Germinal center (tissue), 1 donor: Measurements from ENCODE around the gene PTTG1IP.

Experiments used
- DNase-seq: peaks from one replicate; pipeline ENCODE4 v3.0.0; 2012; ENCODE audit warnings: mixed read lengths, low spot score

PTTG1IP gene

DNA sequence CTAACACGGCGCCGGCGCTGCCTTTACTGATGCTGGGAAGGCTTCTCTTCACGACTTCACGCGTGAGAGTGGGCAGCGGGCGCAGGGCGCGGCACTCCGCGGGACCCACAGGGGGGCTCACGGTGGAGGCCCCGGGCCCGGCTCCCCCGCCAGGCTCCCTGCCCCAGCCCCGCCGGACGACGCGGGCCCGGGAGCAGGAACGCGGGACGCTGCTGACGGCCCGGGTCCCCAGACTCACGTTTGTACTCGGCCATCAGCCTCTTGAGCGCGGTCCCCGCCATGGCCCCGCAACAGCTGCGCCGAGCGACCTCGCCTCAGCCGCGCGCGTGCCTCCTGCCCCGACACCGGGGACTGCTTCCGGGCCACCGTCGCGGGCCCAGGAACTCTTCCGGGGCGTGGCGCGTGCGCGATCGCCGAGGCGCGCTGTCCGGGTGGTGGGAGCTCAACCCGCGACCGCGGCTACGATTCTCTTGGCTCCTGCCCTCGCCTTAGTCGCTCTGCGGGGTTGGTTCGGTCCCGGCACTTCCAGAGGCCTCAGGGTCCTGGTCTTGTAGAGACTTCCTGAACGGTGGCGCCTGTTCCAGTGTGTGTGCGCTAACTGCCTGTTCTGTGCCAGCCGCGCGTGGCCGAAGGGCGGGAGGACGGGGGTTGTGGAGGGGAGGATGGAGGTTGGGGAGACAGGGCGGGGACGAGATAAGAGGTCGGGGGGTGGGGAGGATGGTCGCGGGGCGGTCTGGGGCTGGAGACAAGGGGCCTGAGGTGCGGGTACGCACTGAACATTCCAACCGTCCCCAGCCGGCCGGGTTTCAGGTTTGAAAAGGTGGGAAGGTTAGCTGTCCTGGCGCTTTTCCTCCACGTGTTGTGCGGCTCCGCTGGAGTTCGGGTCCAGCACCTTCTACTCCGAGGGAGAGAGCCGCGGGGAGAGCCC is 71.8 kb downstream of the PTTG1IP start, which contains the start of gene UBE2G2:
Gene UBE2G2, minus strand, starts transcription at position 353 of the 928 bp plus-strand sequence. Its CDS starts 72 bp downstream, at position 281.
- peak; percentile 93 for DNase-seq

DNA sequence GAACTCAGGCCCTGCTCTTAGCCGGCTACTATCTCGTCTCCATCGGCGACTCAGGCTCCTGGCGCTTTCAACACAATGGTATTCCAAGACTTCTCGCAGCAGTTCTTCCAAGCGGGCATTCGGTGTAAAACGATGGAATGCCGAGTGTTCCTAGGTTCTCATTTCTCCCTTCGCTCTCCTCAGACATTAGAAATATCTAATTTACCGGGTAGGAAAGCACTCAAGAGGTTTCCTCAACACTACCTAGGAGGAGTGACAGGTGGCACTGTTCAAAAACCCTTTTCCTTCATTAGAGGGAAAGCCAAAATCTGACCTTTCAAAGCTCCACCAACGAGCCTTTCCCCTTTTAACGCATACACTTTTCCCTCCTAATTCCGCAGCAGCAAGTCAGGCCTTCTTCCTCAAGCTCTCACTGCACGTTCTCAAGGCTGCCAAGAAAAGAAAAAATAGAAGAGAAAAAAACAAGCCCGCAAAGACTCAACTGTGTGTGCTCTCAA is 72.5 kb downstream of the PTTG1IP start:
- DNase-seq = peak; percentile 68

DNA sequence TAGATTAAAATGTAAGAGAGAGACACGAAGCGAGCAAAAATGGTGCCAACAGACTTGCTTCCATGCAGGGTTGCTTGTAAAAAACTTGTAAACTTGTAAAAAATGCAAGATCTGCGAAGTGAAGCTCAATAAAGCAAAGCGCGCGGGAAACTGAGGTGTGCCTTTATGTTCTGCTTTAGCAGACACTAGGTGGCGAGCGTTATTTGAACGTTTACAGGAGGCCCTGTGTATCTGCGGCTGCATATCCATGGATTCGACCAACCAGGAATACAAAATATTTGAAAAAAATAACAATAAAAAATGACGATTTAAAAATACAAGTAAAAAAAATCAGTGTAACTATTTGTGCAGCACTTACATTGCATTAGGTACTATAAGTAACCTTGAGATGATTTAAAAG is 73.4 kb downstream of the PTTG1IP start:
- DNase-seq = no peak

DNA sequence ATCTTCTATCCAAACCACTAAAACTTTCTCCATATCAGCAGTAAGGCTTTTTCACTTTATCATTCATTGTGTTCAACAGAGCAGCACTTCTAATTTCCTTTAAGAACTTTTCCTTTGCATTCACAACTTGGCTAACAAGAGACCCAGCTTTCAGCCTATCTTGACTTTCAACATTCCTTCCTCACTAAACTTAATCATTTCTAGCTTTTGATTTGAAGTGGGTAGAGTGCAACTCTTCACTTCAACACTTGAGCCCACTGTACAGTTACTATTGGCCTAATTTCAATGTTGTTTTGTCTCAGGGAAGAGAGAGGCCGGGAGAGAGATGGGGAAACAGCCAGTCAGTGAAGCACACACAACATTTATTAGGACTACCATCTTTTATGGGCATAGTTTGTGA is 73.8 kb downstream of the PTTG1IP start:
- DNase-seq = no peak
